AG04450 (cell line): ENCODE measurements around the gene TRHDE. TPM values are rescaled to one million over a fixed set of nuclear protein-coding genes. Genes with fewer than 3 reads are reported as not detected.

Experiments
- CTCF ChIA-PET: fragments of 300-600, 350-600 bp; formaldehyde crosslinking; extraction: SDS; loops from one replicate; lab custom pipeline; 2022; ENCODE audit warnings: antibody characterized with exemption, inconsistent platforms; lab: Charles Lee
- POLR2A ChIA-PET: fragments of 350-600 bp; formaldehyde crosslinking; extraction: SDS; loops from one replicate; lab custom pipeline; 2021; ENCODE audit warnings: antibody characterized with exemption, inconsistent platforms; lab: Yijun Ruan, JAX
- DNase-seq: peaks from one replicate; pipeline ENCODE4 v3.0.0-alpha.2; 2011; ENCODE audit warnings: low read depth, low spot score
- H3K27ac ChIP-seq: one replicate; pipeline ENCODE4 v1.5.1; 2012; ENCODE audit warnings: low read depth, low read length, control low read depth
- H3K27me3 ChIP-seq: one replicate; pipeline ENCODE4 v1.6.0; 2012; ENCODE audit warnings: low read length; ENCODE audit not compliant: control insufficient read depth, insufficient read depth
- H3K4me3 ChIP-seq: 2 replicates; pipeline ENCODE4 v1.5.1; 2011; ENCODE audit warnings: mild to moderate bottlenecking, low read depth, low read length, control low read depth
- H3K9me3 ChIP-seq: 2 replicates; pipeline ENCODE4 v1.5.1; 2012; ENCODE audit warnings: low read length; ENCODE audit not compliant: control insufficient read depth, insufficient read depth
- CTCF ChIP-seq: IDR thresholded peaks from 2 replicates; pipeline ENCODE4 v1.5.1; 2011; ENCODE audit warnings: low read depth, low read length, control low read depth, inconsistent platforms
- polyA plus RNA-seq: library from polyadenylated mRNA; depleted of rRNA; stranded (reverse); fragments of >200 nt; gene quantifications from 2 replicates; pipeline ENCODE4 v1.2.3, GENCODE V29; 2011

TRHDE gene
- polyA plus RNA-seq, 1 experiment = 90.7 TPM

GRCh38 chr12:72282721-72283120 lies 10.6 kb downstream of the TRHDE start:
- H3K27me3 ChIP-seq = no peaks in the 10 kb centered on the region
- POLR2A ChIA-PET = no interaction called here
- CTCF ChIA-PET = interaction anchor here (0.6 to 3.5 kb wide), 15 partner anchors 8 to 503 kb away, joined by 3 to 22 read pairs (median 5); partner anchors contain the start of gene TRHDE
- H3K9me3 ChIP-seq = no peaks in the 10 kb centered on the region
- H3K4me3 ChIP-seq = no peak overlapping the region
- H3K27ac ChIP-seq = no peak overlapping the region
- no peak for DNase-seq
- peak; percentile 72 for TF ChIP-seq CTCF

GRCh38 chr12:72285861-72286260 lies 13.7 kb downstream of the TRHDE start:
- Histone ChIP-seq H3K27ac (no peak overlapping the region), H3K27me3 (no peaks in the 10 kb centered on the region), H3K9me3 (no peaks in the 10 kb centered on the region), H3K4me3 (no peak overlapping the region)
- no peak for DNase-seq
- POLR2A ChIA-PET = no interaction called here
- CTCF ChIA-PET = no interaction called here
- TF ChIP-seq CTCF = no peak

- no peaks in the 10 kb centered on the region for H3K9me3 ChIP-seq
- TF ChIP-seq CTCF = no peak
- ChIA-PET POLR2A (no interaction called here), CTCF (no interaction called here)
- H3K27me3 ChIP-seq = no peaks in the 10 kb centered on the region
- no peak overlapping the region for H3K4me3 ChIP-seq
- no peak for DNase-seq
- H3K27ac ChIP-seq = no peak overlapping the region
Observed at GRCh38 chr12:72286526-72286925, 14.4 kb downstream of the TRHDE start.

GRCh38 chr12:72288436-72288835 lies 16.3 kb downstream of the TRHDE start:
- CTCF ChIA-PET = no interaction called here
- DNase-seq = no peak
- TF ChIP-seq CTCF = no peak
- H3K27ac ChIP-seq = no peak overlapping the region
- no peaks in the 10 kb centered on the region for H3K9me3 ChIP-seq
- POLR2A ChIA-PET = interaction anchor here (1.0 to 1.3 kb wide), 2 partner anchors 14 to 17 kb away, joined by 4 to 8 read pairs; partner anchors contain the start of gene TRHDE
- H3K4me3 ChIP-seq = no peak overlapping the region
- H3K27me3 ChIP-seq = no peaks in the 10 kb centered on the region

- Histone ChIP-seq H3K27ac (no peak overlapping the region), H3K27me3 (no peaks in the 10 kb centered on the region), H3K4me3 (no peak overlapping the region), H3K9me3 (0 out of 2 replicates have a peak, but pooled peaks cover 2% of the 10 kb centered on the region)
- TF ChIP-seq CTCF = no peak
- no peak for DNase-seq
- CTCF ChIA-PET = interaction anchor here (1.0 kb wide), 1 partner anchor 9 kb away, joined by 3 read pairs; no protein-coding TSS in a partner anchor
- POLR2A ChIA-PET = interaction anchor here (0.6 to 1.3 kb wide), 3 partner anchors 15 to 22 kb away, joined by 3 to 8 read pairs (median 4); partner anchors contain the start of gene TRHDE
Observed at GRCh38 chr12:72288911-72289310, 16.7 kb downstream of the TRHDE start.
